ENCODE results near the gene GUCY1A2.

DNA sequence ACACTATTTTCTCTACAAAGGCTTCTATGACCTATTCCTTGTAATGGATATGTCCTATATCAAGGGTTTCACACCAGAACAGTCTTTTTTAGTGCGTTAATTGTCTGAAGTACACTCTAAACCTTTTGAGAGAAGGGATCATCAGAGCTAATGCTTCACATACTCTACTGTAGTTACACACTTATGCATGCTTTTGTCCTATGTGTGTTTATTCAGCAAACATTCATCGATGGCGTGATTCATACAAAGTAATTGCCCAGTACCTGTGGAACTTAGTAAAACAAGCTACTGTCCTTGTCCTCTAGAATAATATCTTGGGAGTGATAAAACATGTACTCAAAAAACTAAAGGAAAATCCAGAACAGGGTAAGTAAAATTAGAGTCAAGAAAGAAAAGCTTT is 139.2 kb downstream of the GUCY1A2 start:
- TF ChIP-seq, protein P1, sequence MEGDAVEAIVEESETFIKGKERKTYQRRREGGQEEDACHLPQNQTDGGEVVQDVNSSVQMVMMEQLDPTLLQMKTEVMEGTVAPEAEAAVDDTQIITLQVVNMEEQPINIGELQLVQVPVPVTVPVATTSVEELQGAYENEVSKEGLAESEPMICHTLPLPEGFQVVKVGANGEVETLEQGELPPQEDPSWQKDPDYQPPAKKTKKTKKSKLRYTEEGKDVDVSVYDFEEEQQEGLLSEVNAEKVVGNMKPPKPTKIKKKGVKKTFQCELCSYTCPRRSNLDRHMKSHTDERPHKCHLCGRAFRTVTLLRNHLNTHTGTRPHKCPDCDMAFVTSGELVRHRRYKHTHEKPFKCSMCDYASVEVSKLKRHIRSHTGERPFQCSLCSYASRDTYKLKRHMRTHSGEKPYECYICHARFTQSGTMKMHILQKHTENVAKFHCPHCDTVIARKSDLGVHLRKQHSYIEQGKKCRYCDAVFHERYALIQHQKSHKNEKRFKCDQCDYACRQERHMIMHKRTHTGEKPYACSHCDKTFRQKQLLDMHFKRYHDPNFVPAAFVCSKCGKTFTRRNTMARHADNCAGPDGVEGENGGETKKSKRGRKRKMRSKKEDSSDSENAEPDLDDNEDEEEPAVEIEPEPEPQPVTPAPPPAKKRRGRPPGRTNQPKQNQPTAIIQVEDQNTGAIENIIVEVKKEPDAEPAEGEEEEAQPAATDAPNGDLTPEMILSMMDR (conservative IDR thresholded peaks at IDR 0.05), result no peak
- TF ChIP-seq ZFX (IDR thresholded peaks at IDR 0.05), result no peak
